Fibroblast of mammary gland (primary cell): ENCODE measurements around the gene ADGRV1.

Experiments
- DNase-seq: peaks from one replicate; pipeline ENCODE4 v3.0.0-alpha.2; 2010; ENCODE audit warnings: low read depth
- H3K4me3 ChIP-seq: 2 replicates; pipeline ENCODE4 v1.5.1; 2011; ENCODE audit warnings: low read depth, mild to moderate bottlenecking, low read length, moderate library complexity; ENCODE audit not compliant: control insufficient read depth
- CTCF ChIP-seq: conservative IDR thresholded peaks from 2 replicates; pipeline ENCODE4 v1.5.1; 2011; ENCODE audit warnings: low read depth, low read length, inconsistent platforms; ENCODE audit not compliant: control insufficient read depth, insufficient read depth

ADGRV1 gene

GRCh38 chr5:91079037-91079436, 520.4 kb downstream of the ADGRV1 start:
- H3K4me3 ChIP-seq, result no peak overlapping the region
- peak; percentile 24 for DNase-seq
- no peak for TF ChIP-seq CTCF

- no peak for DNase-seq
- TF ChIP-seq CTCF, result no peak
- H3K4me3 ChIP-seq, result no peak overlapping the region
Measured at GRCh38 chr5:91089758-91090157, 531.2 kb downstream of the ADGRV1 start.

- no peak overlapping the region for H3K4me3 ChIP-seq
- DNase-seq, result no peak
- TF ChIP-seq CTCF, result no peak
Measured at GRCh38 chr5:91090995-91091394, 532.4 kb downstream of the ADGRV1 start.

- TF ChIP-seq CTCF, result no peak
- no peak overlapping the region for H3K4me3 ChIP-seq
- DNase-seq, result no peak
Measured at GRCh38 chr5:91091471-91092234, 533.1 kb downstream of the ADGRV1 start.

GRCh38 chr5:91092859-91093783, 534.5 kb downstream of the ADGRV1 start:
- no peak for DNase-seq
- TF ChIP-seq CTCF, result no peak
- no peak overlapping the region for H3K4me3 ChIP-seq

GRCh38 chr5:91095313-91095712, 536.7 kb downstream of the ADGRV1 start:
- TF ChIP-seq CTCF, result no peak
- no peak for DNase-seq
- H3K4me3 ChIP-seq, result no peak overlapping the region
